ENCODE measurements around the gene HLA-DMB. TPM values are rescaled to one million over a fixed set of nuclear protein-coding genes. Genes with fewer than 3 reads are reported as not detected.

HLA-DMB gene
- total and polyA plus RNA-seq, 10 of the 15 experiments (the other 5 are each of a cell fraction or from before 2014, with no cell fraction given) = 114 to 173 (median 150) TPM

GRCh38 chr6:32888576-32888975 is 52.3 kb downstream of the HLA-DMB start:
- Histone ChIP-seq H3K4me1 (ENCODE audit: control insufficient read depth, insufficient read depth, low read length) (no peaks in the 10 kb centered on the region), H3K79me2 (ENCODE audit: control insufficient read depth, insufficient read depth, low read length) (no peaks in the 10 kb centered on the region), H3K4me3 (no peak overlapping the region), H2AFZ (ENCODE audit: control insufficient read depth, low read depth, low read length) (no peak overlapping the region), H3K36me3 (ENCODE audit: control insufficient read depth in 2 of 2, insufficient read depth in 2 of 2, low read length in 1 of 2) (no peaks in the 10 kb centered on the region), H3K27ac (ENCODE audit: control insufficient read depth, insufficient read depth) (no peak overlapping the region), H3K9ac (ENCODE audit: control insufficient read depth, insufficient read depth, low read length) (no peak overlapping the region), H3K27me3 (replicated peaks in 1 of 2; ENCODE audit: control insufficient read depth in 2 of 2, insufficient read depth in 2 of 2, low read length in 1 of 2) (no peaks in the 10 kb centered on the region), H3K4me2 (ENCODE audit: control insufficient read depth, insufficient read depth) (no peak overlapping the region), H4K20me1 (ENCODE audit: control insufficient read depth, insufficient read depth) (no peaks in the 10 kb centered on the region), H3K9me3 (replicated peaks; ENCODE audit: control insufficient read depth, insufficient read depth, low read length) (no peaks in the 10 kb centered on the region)
- CTCF ChIA-PET = interaction anchor here (1.1 to 12.7 kb wide), 5 partner anchors 45 to 98 kb away, joined by 4 to 260 read pairs (median 4); partner anchors contain the start of gene HLA-DMA
- in situ Hi-C loops (cut with MboI) (loop anchor here (5.0 kb wide), 1 partner anchor 99 kb away; no protein-coding TSS in a partner anchor), intact Hi-C loops (cut with micrococcal nuclease; ENCODE audit: unreplicated experiment) (loop anchor here (10.0 kb wide), 1 partner anchor 196 kb away; no protein-coding TSS in a partner anchor)
- ATAC-seq = no peak
- WGBS (ENCODE audit: insufficient coverage, insufficient replicate concordance, low lambda C conversion rate, missing lambda C conversion rate) = 100% methylated on average over 2 of the region's 2 CpGs
- SMC1A ChIA-PET (ENCODE audit: uncharacterized antibody, unreplicated experiment) = interaction anchor here (1.0 to 13.8 kb wide), 4 partner anchors 45 to 95 kb away, joined by 5 to 184 read pairs (median 7); partner anchors contain the start of gene HLA-DMA
- no peak for DNase-seq (ENCODE audit: low read depth, low spot score)
- FAIRE-seq = no peak
- POLR2A ChIA-PET = no interaction called here
- RAD21 ChIA-PET (ENCODE audit: unreplicated experiment) = interaction anchor here (6.5 kb wide), 1 partner anchor 99 kb away, joined by 104 read pairs; no protein-coding TSS in a partner anchor
- BruUV-seq (replicated peaks) = no TSS peak
- no peak for TF ChIP-seq ZBTB33 (IDR thresholded peaks at IDR 0.05)
- TF ChIP-seq LARP7 (IDR thresholded peaks at IDR 0.05) = no peak
- TF ChIP-seq FOS (IDR thresholded peaks at IDR 0.05; ENCODE audit: borderline replicate concordance, extremely low read depth, insufficient read length) = no peak
- TF ChIP-seq CBFB (IDR thresholded peaks at IDR 0.05; ENCODE audit: low read depth) = no peak
- no peak for TF ChIP-seq CHD1 (IDR thresholded peaks at IDR 0.05; ENCODE audit: low read depth, low read length)
- no peak for TF ChIP-seq ZBTB11 (CRISPR knock-in tag; IDR thresholded peaks at IDR 0.05)

Measured in GM12878 (cell line).